NB4 (cell line): Measurements from ENCODE around the gene INPP5D.

ENCODE experiments used
- MYC ChIP-seq: IDR thresholded peaks from 2 replicates; pipeline ENCODE4 v1.6.1; 2011; ENCODE audit warnings: low read depth, low read length
- POLR2A ChIP-seq: IDR thresholded peaks from 2 replicates; pipeline ENCODE4 v1.6.1; 2011; ENCODE audit warnings: mild to moderate bottlenecking; ENCODE audit not compliant: insufficient read length; ENCODE audit errors: extremely low read depth
- TF ChIP-seq, protein P1 (sequence below): IDR thresholded peaks from one replicate; pipeline ENCODE4 v1.5.1; 2012; ENCODE audit warnings: low read depth, low read length

DNA sequence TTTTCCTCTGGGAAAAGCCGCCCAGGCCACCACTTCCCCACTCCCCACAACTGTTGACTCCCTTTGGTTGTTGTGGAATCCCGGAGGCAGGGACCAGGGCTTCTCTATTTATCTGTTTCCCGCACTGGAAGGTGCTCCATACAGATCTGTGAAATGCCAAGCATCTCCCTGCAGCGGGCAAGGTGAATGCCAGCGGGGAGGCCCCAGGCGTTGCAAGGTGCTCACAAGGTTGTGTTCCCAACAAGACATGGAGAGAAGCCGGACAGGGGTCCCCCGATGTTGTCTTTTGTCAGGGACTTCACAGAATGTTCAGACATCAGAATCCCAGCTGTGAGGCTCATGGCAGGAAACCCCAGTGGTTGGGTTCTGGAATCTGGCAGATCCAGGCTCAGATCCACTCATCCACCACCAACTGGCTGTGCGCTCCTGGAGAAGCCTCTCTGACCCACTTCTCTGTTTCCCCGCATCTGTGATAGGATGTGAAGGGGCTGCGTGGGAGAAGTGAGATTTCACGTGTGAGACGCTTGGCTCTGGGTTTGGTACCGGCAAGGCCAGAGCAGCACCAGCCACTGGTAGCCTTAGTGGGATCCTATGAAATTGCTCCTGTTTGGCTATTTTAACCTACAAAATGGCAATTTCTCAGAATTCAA is 36.3 kb upstream of the INPP5D start:
- TF ChIP-seq, protein P1, sequence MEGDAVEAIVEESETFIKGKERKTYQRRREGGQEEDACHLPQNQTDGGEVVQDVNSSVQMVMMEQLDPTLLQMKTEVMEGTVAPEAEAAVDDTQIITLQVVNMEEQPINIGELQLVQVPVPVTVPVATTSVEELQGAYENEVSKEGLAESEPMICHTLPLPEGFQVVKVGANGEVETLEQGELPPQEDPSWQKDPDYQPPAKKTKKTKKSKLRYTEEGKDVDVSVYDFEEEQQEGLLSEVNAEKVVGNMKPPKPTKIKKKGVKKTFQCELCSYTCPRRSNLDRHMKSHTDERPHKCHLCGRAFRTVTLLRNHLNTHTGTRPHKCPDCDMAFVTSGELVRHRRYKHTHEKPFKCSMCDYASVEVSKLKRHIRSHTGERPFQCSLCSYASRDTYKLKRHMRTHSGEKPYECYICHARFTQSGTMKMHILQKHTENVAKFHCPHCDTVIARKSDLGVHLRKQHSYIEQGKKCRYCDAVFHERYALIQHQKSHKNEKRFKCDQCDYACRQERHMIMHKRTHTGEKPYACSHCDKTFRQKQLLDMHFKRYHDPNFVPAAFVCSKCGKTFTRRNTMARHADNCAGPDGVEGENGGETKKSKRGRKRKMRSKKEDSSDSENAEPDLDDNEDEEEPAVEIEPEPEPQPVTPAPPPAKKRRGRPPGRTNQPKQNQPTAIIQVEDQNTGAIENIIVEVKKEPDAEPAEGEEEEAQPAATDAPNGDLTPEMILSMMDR, result no peak
- TF ChIP-seq POLR2A (no peak), MYC (no peak)
